OCI-M2 (cell line): ENCODE data around the gene NCKAP5.

Source experiments
- DNase-seq: peaks from one replicate; lab custom pipeline; 2025; ENCODE audit not compliant: unreplicated experiment; lab: John Stamatoyannopoulos, UW

NCKAP5 gene

DNA sequence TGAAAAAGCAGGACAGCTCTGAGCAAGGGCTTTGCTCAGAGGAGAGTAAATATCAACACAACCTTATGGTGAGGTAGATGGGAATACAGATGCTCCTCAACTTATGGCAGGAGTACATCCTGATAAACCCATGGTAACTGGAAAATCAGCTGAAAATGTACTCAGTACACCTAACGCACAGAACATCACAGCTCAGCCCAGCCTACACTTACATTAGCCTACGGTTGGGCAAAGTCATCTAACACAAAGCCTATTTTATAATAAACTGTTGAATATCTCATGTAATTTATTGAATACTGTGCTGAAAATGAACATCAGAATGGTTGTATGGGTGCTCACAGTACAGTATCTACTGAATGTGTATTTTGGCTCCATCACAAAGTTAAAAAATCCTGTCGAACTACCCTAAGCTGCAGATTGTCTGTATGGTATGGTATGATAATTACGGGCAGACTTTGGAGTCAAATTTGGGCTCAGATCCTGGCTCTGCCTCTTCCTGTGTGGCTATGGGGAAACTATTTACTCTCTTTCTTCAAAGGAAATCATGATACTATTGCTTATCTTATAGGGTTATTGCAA, 778.0 kb downstream of the NCKAP5 start:
- no peak for DNase-seq

DNA sequence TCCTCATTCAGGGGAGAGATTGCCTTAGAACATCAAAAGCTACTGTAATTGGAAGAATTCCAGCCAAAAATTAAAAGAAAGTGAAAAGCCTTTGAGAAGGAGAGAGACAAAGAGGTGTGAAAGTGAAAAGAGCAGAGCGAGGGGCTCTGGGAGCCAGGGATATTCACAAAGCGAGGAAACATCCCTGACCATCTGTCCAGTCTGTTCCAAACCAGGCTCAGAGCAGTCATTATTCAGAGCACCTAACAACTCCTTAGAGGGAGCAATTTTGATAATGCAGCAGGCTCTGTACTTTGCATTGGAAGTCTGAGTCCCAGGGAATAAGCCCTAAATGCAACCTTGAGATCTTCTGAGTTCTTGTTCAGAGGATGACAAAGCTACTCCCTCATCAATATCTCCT, 779.2 kb downstream of the NCKAP5 start:
- DNase-seq = no peak

DNA sequence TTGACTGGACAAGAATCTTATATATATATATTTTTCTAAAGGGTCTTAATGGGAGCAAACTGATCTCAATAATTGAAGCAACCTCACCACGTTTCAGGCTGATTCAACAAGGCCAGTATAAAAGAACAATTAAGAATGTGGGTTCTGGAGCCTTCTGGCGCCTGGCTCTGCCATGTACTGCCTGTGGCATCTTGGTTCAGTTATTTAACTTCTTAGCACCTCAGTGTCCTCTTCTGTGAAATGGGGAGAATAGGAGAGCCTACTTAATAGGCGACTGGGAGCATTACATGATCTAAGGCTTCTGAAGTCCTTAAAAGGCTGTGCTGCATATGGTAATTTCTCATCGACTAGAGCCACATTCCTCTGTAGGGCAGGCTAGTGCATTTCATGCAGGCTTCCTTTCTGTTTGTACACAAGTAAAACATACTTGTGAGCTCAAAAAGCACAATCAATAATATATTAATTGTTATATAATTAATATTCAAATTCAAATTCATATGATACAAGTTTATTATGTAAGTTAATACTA, 779.9 kb downstream of the NCKAP5 start:
- no peak for DNase-seq

DNA sequence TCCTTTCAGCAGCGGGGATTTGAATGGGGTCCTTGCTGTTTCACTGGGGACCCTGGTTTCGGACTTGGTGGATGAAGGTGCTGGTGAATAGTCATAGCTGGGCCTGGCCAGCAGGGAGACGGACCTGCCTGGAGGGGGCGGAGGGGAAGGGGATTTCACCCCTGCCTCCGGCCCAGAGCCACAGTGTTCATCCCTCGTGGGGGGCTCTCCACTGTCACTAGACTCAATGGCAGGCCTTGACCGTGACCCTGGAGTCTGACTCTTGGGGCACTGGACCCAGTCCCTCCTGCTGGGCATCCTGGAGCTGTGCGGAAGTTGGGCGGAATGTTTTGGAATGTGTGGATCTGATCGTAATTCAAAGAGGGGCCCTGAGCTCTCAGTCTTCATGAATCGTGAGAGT, 784.4 kb downstream of the NCKAP5 start:
- no peak for DNase-seq

DNA sequence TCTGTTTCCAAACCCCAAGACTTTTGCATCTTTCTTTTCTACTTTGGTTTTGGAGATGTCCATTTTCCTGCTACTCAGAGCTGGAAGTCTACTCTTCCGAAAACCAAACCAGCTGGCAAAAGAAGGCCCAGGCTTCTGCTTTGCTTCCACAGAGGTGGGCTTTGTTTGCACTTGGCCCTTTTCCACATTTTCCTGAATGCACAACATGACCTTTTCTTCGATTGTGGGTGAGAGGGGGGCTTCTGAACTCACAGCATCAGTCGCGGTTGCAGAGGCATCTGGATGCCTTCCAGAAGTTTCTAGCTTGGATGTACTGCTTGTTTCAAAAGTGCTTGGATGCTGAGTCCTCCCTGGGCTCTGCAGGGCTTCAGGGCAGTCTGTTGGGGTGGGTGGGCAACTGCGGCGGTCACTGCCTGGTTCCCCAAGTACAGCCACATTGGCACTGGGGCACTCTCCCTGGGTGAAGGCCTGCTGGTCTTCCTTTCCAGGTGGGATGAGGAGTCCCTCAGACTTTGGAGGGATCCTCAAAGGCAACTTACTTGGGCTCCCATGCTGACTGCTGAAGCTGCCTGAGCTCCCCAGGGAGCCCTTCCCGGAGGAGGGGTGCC, 786.0 kb downstream of the NCKAP5 start:
- DNase-seq = no peak

DNA sequence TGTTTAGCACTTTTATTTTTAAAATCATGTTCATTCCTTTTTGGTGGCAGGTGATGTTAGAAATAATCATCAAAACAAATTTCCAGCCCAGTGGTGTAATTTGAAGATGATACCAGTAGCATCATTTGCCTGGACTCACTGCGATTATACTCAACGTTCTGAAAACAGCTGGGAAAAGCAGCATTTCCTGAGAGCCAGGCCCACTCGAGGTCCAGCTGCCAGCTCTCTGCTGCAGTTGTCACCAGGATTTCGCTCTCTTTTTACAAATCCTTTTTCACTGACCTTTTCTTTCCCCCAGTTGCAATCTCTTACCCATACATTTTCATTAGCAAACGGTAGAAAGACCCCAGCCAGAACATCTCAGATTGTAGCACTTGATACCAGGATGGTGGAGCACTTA, 787.6 kb downstream of the NCKAP5 start:
- no peak for DNase-seq

DNA sequence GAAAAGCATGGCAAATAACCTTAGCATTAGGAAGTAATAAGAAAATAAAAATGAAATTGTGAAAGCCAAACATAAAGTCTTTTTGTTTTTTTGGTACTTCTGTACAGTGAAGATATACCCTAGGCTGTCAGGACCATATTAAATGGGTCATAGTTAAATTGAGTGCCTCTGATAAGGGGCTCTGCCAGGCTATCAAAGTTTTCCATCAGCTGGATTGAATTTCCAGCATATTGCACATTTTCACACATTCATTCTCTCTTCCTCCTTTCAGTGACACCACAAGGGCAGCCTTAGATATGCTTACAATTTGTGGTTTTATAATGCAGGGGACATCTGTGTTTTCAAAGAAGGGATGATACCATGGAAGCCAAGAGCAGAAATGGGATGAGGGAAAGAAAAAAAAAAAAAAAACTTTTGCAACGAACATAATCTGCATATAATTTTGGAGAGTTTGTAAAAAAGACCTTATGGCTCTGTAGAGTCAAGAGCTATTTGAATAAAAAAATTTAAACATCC, 789.0 kb downstream of the NCKAP5 start:
- DNase-seq = no peak

DNA sequence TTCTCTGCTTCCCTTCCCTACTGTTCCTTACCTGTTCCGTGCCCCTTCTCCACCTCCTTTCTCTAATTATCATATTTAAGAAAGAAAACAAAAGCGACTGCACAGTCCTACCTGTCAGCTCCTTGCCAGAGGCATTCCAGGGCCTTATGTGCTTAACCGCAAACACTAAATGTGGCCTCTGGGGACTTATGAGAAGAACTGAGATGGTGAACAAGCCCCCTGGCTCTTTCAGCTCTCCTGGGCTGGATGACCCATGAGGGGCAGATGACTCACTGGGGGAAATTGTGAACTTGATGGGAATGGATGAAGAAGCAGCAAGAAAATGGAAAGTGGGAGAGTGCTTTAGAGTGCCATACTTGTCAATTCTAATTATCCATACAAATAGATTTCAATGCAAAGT, 792.0 kb downstream of the NCKAP5 start:
- DNase-seq = no peak

DNA sequence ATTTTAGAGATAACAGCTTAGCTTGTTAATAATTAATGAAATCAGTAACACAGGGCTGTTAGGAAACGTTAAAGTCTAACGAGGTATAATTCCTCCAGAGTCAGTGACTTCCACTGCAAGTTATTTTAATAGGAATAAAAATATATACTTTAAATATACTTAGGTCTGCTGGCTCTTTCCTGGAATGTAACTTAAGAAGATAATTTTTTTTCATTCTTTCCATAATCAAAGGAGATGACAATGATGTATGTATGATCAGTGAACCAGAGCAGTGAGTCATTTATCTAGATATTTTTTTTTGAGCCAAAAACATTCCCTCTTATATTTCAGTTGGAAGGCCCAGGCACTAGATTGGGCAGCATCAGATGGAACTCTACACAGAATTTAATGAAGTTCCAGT, 794.1 kb downstream of the NCKAP5 start:
- no peak for DNase-seq

DNA sequence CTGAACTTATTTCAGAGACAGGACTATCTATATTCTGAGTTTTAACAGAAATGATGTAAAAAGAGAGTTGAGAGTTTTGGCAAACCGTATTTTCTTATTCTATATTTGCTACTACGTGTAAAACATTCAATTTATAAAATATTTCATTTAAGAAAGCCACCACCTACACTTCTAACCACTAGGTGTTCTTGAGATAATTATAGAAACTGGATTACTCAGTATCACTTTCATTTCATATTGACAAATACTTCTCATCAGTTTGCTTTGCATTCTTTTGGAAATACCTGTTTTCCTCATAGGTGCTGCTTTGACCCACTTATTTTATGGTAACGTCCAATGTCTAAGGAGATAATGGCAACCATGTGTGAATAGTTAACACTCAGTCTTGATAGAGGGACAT, 794.9 kb downstream of the NCKAP5 start:
- DNase-seq = no peak

DNA sequence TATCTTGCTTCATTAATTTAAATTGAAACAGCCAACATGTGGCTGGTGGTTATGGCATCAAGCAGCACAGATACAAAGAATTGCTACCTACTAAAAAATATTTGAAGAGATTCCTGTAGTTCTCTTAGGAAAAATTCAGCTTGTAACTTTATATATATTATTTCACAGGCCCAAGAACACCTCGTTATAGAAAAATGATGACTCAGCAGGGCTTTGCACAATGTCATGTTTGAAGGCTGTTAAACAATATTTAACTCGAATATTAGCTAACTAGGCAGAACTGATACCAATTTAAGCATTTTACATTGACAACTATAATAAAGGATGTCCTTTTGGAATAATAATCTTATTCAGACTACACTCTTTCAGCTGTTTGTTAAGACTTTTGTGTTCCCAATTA, 795.9 kb downstream of the NCKAP5 start:
- no peak for DNase-seq

DNA sequence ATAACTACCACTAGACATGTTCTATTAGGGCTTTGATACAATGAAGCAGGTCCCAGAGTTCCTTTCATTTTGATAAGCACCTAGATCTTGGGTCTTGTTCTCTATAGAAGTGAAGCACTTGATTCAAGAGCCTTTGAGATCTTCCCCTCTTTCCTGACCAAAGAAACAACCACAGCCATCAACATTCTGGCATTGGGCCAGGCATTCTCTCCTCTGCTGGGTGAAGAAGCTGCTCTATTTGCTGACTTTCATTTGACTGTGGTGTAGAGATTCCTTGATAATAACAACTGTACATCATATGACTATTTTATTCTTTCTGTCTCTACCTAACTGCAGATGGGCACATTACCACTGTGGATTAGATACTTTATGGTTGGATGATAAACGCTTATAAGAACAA, 801.7 kb downstream of the NCKAP5 start:
- DNase-seq = no peak

DNA sequence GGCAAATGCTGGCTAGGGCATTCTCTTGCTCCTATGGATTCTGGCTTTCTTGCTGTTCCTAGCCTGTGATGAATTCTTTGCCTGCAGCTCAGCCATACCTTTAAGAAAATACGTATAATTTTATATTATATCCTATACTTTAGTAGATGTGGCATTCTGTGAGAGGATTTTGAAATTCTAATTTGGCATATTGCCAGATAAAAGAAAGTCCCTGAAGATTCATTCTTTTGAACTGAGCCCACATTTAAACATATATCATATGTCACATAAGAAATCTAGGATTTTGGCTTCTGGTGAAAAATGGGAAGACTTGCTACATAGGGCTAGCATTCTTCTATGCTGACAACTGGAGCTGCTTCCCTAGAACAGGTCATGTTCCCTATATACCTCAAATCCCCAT, 806.8 kb downstream of the NCKAP5 start:
- no peak for DNase-seq

DNA sequence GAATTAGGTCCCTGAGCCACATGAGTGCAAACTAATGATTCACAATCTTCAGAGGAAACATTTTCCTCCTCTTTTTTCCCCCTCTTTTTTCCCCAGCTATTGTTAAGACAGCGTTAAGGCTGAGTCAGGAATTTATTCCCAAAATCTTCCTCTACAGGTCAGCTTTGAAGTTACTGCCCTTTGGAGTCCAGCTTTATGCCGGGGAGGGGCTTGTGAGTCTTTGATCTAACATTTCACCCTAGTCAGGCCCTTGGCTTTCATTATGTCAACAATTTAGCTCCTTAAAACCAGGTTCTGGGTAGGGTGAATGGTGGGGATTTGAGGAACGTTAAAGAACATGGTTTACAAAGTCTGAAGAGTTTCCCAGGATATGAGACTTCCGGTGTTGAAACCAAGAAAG, 807.3 kb downstream of the NCKAP5 start:
- no peak for DNase-seq

DNA sequence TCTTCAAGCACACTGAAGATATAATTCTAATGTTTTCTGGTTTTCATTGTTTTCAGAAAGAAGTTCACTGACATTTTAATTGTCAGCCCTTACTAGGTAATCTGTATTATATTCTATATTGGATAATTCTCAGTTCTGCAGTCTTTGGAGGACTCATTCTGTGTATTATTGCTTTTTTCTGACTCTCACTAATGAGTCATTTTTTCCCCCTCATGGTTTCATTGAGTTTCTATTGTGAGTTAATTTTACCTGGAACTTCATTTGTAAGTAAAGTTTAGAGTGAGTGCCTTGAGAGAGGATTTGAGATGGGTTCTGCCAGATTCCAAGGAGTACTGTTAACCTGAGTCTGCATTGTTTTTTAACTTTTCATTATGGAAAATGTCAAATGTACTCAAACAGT, 807.9 kb downstream of the NCKAP5 start:
- DNase-seq = no peak

DNA sequence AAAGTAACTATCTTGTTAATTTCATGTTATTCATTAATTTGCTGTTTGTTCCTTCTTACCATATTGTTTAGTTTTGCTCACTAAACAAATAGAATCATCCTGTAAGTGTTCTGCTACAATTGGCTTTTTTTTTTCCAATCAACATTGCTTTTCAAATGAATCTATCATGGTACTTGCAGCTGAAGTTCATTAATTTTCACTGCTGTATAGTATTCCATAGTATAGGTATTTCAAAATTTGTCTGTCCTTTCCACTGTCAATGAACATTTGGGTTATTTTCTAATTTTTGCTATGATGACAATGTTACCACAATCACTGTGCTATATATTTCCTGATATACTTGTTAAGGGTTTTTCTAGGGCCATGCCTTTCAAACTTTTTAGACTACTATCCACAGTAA, 809.3 kb downstream of the NCKAP5 start:
- DNase-seq = no peak

DNA sequence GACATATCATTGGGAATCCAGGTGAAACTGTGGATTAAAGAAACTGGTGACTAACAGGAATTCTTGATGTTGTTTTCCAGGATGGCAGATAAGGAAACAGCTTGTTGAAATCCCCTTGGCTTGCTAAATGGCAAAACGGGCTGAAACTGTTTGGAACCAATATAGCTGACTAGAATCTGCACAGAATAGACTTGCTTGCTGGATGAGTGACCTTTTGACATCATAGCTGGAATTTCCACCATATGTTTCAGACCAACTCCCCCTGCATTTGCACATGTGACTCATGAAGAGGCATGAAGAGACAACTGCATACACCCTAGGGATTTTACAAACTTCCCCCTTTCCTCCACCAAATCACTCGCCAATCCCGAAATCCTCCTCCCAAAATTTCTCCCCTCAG, 810.6 kb downstream of the NCKAP5 start:
- DNase-seq = no peak

DNA sequence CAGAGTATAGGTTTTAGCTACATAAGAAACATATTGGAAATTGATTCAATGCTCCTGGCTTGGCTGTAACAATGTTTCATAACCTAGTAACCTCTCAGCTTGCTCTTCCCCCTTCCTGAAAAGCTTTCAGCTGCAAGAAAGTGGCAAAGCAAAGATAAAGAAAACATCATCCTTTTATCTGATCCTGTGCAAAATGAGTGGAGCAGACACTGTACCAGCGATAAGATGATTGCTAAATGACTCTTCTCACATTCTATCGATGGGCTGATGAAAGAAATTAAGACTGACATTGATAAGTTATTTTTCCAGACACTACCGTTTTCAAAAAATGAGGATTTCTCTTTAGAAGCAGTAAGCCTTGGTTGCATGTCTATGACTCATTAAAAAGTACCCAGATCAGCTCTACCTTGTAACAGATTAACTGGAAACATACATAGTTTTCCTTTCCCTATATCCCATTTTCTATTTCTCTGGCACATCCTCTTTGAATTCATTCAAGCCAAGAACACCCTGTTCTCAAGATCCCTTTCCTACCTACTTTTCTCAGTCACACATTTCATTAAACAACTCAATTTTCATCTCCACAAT, 811.2 kb downstream of the NCKAP5 start:
- no peak for DNase-seq

DNA sequence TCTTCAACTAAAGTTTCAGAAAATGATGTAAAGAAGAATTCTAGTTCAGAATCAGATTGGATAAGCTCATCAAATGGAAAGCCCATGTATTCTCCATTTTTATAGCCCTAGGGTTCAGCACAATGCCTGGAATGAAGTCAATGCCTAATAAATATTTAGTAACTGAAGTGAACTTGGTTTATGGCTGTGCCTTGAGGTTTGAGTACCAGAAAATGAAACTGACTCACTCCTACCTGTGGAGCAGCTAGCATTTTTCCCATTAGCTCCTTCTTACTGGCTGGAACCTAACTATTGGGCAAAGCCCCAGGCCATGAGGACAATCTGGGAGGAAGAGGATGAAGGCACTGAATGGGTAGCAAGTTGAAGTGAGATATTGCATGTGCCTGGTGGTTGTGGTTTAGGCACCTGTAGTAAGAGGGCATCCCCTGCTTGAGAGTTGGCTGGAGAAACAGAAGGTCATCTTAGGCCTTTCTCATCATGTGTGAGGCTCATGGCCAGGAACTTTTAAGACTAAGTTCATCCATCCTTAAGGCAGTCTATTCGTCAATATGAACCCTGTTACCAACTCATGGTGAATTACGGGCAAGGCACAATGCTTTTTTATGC, 813.3 kb downstream of the NCKAP5 start:
- DNase-seq = no peak

DNA sequence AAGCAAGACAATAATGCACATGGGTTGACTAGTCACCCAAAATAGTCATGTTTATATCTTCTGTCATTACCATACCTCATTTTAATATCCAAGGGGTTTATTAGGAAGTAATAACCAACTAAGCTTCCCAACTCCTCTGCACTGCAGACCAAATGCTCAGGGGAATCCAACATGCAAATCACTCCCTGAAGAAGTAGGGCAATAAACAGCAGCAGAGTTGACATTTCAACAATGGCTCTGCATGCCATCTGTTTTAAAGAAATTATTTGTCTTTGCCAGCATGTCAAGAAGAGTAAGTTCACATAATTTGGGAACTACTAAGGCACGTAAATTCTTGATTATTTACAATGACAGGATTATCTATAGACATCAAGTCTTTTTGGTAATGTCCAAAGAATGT, 813.9 kb downstream of the NCKAP5 start:
- DNase-seq = no peak

DNA sequence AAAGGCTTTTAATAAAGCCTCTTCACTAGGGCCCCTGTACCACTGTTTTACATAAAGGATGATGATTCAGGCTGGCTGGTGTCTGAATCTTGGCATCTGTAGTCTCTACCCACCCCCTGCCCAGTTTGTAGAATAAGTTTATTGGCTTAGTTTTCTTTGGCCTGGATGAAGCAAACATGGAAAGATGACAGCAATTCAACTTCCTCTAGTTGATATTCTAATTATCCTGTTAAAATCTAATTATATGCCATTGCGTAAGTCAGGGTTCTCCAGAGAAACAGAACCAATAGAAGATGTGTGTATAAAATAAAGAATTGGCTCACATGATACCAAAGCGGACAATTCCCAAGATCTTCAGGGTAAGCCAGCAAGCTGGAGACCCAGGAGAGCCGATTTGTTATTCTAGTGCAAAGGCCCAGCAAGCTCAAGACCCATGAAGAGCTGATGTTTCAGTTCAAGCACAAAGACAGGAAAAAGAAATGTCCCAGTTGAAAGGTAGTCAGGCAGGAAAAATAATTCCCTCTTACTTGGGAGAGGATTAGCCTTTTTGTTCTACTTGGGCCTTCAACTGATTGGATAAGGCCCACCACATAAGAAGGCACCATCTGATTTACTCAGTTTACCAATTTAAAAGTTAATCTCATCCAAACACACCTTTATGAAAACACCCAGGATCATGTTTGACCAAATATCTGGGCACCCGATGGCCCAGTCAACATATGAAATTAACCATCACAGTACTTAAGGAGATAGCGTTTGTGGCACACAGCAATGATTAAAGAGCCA, 815.6 kb downstream of the NCKAP5 start:
- no peak for DNase-seq
